HL-60 (cell line): Measurements from ENCODE around the gene ZNF253.
"Not testable (repeated sequence)": the region's sequence is repeated elsewhere in the genome, so short reads cannot be mapped to it uniquely, and the experiment has no call there.

ENCODE experiments used
- DNase-seq, 2 experiments: peaks; one replicate each; pipeline ENCODE4 v3.0.0-alpha.2; 2010 to 2020; ENCODE audit warnings: low read depth in 1 of 2, low spot score in 1 of 2
- H3K27ac ChIP-seq: fragments of 250-450 bp; sonication (Bioruptor Pico); replicated peaks from 2 replicates; pipeline ENCODE4 v1.5.1; 2020; ENCODE audit warnings: mild to moderate bottlenecking, moderate library complexity
- H3K27me3 ChIP-seq: fragments of 250-450 bp; sonication (Bioruptor Pico); 2 replicates; pipeline ENCODE4 v1.5.1; 2021; ENCODE audit warnings: mild to moderate bottlenecking, moderate library complexity; ENCODE audit not compliant: insufficient read depth, poor library complexity, severe bottlenecking
- H3K4me3 ChIP-seq: replicated peaks from 2 replicates; pipeline ENCODE4 v1.5.1; 2011; ENCODE audit warnings: mild to moderate bottlenecking, control low read depth, low read length; ENCODE audit not compliant: insufficient read depth
- CTCF ChIP-seq: IDR thresholded peaks from one replicate; pipeline ENCODE4 v1.5.1; 2011; ENCODE audit warnings: low read length, control low read depth, inconsistent platforms; ENCODE audit not compliant: insufficient read depth
- GABPA ChIP-seq: IDR thresholded peaks from 2 replicates; pipeline ENCODE4 v1.6.1; 2012; ENCODE audit warnings: low read depth
- POLR2AphosphoS5 ChIP-seq: IDR thresholded peaks from 2 replicates; pipeline ENCODE4 v1.6.1; 2012; ENCODE audit warnings: low read depth
- SPI1 ChIP-seq: IDR thresholded peaks from 2 replicates; pipeline ENCODE4 v1.6.1; 2012; ENCODE audit warnings: low read depth, mild to moderate bottlenecking, borderline replicate concordance
- TF ChIP-seq, protein P1 (sequence below): IDR thresholded peaks from 2 replicates; pipeline ENCODE4 v1.6.1; 2012; ENCODE audit warnings: low read depth; ENCODE audit not compliant: insufficient replicate concordance

The ZNF253 gene

GRCh38 chr19:19821976-19822375 is 43.7 kb upstream of the ZNF253 start:
- TF ChIP-seq SPI1 = peak; percentile 74
- Histone ChIP-seq H3K27ac (peak overlapping the region; percentile 92), H3K4me3 (peak overlapping the region; percentile 66)
- peak in 1 of 2 experiments; percentile 26 for DNase-seq
- not testable (repeated sequence) for H3K27me3 ChIP-seq

DNA sequence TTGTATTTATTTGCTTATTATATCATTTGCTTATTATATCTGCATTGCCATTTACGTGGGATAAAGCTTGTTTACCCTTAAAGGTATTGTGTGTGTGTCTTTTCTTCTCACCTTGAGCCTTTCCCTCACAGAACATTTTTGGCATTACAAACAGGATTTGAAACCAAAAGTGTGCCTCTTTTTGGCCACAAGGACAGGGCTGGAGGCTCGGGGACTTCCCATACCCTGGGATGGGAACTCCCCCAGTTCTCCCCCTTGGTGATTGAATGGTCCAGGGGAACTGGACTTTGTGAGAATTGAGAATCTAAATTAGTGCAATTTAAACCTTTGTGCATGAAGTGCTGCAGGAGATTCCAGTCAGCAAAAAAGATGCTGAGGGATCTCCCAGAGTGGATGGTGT is 41.8 kb upstream of the ZNF253 start:
- Histone ChIP-seq H3K27me3 (no peaks in the 10 kb centered on the region), H3K27ac (no peak overlapping the region), H3K4me3 (no peak overlapping the region)
- no peak for DNase-seq
- TF ChIP-seq, protein P1, sequence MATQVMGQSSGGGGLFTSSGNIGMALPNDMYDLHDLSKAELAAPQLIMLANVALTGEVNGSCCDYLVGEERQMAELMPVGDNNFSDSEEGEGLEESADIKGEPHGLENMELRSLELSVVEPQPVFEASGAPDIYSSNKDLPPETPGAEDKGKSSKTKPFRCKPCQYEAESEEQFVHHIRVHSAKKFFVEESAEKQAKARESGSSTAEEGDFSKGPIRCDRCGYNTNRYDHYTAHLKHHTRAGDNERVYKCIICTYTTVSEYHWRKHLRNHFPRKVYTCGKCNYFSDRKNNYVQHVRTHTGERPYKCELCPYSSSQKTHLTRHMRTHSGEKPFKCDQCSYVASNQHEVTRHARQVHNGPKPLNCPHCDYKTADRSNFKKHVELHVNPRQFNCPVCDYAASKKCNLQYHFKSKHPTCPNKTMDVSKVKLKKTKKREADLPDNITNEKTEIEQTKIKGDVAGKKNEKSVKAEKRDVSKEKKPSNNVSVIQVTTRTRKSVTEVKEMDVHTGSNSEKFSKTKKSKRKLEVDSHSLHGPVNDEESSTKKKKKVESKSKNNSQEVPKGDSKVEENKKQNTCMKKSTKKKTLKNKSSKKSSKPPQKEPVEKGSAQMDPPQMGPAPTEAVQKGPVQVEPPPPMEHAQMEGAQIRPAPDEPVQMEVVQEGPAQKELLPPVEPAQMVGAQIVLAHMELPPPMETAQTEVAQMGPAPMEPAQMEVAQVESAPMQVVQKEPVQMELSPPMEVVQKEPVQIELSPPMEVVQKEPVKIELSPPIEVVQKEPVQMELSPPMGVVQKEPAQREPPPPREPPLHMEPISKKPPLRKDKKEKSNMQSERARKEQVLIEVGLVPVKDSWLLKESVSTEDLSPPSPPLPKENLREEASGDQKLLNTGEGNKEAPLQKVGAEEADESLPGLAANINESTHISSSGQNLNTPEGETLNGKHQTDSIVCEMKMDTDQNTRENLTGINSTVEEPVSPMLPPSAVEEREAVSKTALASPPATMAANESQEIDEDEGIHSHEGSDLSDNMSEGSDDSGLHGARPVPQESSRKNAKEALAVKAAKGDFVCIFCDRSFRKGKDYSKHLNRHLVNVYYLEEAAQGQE = no peak
- TF ChIP-seq POLR2AphosphoS5 (no peak), CTCF (no peak), GABPA (no peak), SPI1 (no peak)

- Histone ChIP-seq H3K27ac (no peak overlapping the region), H3K27me3 (no peaks in the 10 kb centered on the region), H3K4me3 (no peak overlapping the region)
- no peak for DNase-seq
- TF ChIP-seq CTCF (no peak), GABPA (no peak), POLR2AphosphoS5 (no peak), SPI1 (no peak)
- TF ChIP-seq, protein P1 = no peak
Observed at GRCh38 chr19:19826875-19827274, 38.8 kb upstream of the ZNF253 start.

DNA sequence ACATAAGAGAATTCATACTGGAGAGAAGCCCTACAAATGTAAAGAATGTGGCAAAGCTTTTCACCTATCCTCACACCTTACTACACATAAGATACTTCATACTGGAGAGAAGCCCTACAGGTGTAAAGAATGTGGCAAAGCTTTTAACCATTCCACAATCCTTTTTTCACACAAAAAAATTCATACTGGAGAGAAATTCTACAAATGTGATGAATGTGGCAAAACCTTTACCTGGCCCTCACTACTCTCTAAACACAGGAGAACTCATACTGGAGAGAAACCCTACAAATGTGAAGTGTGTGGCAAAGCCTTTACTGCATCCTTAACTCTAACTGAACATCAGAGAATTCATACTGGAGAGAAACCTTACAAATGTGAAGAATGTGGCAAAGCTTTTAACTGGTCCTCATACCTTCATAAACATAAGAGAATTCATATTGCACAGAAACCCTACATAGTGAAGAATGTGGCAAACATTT is 30.1 kb upstream of the ZNF253 start:
- TF ChIP-seq SPI1 = no peak
- no peaks in the 10 kb centered on the region for H3K27me3 ChIP-seq
- DNase-seq = no peak
- H3K27ac ChIP-seq = no peak overlapping the region
- H3K4me3 ChIP-seq = no peak overlapping the region

GRCh38 chr19:19847781-19848180 is 17.9 kb upstream of the ZNF253 start:
- no peak overlapping the region for H3K4me3 ChIP-seq
- DNase-seq = no peak
- H3K27me3 ChIP-seq = no peaks in the 10 kb centered on the region
- no peak overlapping the region for H3K27ac ChIP-seq
- TF ChIP-seq SPI1 (no peak), GABPA (no peak), POLR2AphosphoS5 (no peak)
